Sigmoid colon (tissue), 4 donors: ENCODE results near the gene AKTIP.

Experiments
- POLR2A ChIP-seq, 2 donors: fragments of 450-650 bp; IDR thresholded peaks; one replicate each; pipeline ENCODE4 v1.6.1; 2016; ENCODE audit warnings: antibody characterized with exemption in 2 of 2, mild to moderate bottlenecking in 2 of 2, moderate library complexity in 2 of 2
- POLR2AphosphoS5 ChIP-seq, 4 donors: sonication (generic); formaldehyde crosslinking; IDR thresholded peaks; one replicate each; pipeline ENCODE4 v1.6.1; 2017; ENCODE audit warnings: antibody characterized with exemption in 4 of 4
- TF ChIP-seq, protein P1 (sequence below), 4 experiments: fragments of 450-650 bp in 3 of 4; fragments of 200-600 bp in 1 of 4; IDR thresholded peaks; one replicate each; pipeline ENCODE4 v1.5.1; 2016 to 2019; ENCODE audit warnings: antibody characterized with exemption in 4 of 4, mild to moderate bottlenecking in 3 of 4, moderate library complexity in 2 of 4

DNA sequence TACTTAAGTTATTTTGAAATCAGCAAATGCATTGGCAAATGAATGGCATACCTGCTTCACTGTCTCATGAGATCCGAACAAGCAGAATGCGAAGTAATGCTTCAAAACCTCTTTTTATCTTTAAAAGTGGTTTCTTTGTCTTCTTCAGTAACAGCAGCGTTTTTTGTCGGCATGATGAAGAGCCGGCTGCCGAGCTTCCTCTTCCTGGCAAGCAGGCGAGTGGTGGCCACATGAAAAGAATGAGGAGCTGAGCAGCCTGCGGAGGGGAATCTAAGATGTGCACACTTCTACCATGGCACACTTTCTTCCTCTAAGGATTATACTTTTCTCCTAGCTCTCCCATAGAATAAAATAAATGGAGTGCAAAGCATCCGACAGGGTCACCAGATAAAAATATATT is 42.4 kb upstream of the AKTIP start:
- TF ChIP-seq POLR2A (IDR thresholded peaks at IDR 0.05), result no peak
- TF ChIP-seq, protein P1, sequence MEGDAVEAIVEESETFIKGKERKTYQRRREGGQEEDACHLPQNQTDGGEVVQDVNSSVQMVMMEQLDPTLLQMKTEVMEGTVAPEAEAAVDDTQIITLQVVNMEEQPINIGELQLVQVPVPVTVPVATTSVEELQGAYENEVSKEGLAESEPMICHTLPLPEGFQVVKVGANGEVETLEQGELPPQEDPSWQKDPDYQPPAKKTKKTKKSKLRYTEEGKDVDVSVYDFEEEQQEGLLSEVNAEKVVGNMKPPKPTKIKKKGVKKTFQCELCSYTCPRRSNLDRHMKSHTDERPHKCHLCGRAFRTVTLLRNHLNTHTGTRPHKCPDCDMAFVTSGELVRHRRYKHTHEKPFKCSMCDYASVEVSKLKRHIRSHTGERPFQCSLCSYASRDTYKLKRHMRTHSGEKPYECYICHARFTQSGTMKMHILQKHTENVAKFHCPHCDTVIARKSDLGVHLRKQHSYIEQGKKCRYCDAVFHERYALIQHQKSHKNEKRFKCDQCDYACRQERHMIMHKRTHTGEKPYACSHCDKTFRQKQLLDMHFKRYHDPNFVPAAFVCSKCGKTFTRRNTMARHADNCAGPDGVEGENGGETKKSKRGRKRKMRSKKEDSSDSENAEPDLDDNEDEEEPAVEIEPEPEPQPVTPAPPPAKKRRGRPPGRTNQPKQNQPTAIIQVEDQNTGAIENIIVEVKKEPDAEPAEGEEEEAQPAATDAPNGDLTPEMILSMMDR (IDR thresholded peaks at IDR 0.05), result no peak
- TF ChIP-seq POLR2AphosphoS5 (IDR thresholded peaks at IDR 0.05), result no peak
